Inferior parietal cortex (tissue), 1 donor: ENCODE data around the gene CD99.
"Not testable (repeated sequence)": the region's sequence is repeated elsewhere in the genome, so short reads cannot be mapped to it uniquely, and the experiment has no call there.

Experiments used
- DNase-seq: peaks from one replicate; pipeline ENCODE4 v3.0.0-alpha.2; 2016; ENCODE audit errors: extremely low spot score

Gene CD99

GRCh38 chrX:2769615-2770014 lies 78.5 kb downstream of the CD99 start:
- DNase-seq = no peak

- not testable (repeated sequence) for DNase-seq
Observed at GRCh38 chrX:2773166-2774055, 82.3 kb downstream of the CD99 start.

- no peak for DNase-seq
Observed at GRCh38 chrX:2774057-2774456, 83.0 kb downstream of the CD99 start.

- DNase-seq = no peak
Observed at GRCh38 chrX:2774776-2775175, 83.7 kb downstream of the CD99 start.

- not testable (repeated sequence) for DNase-seq
Observed at GRCh38 chrX:2780472-2781225, 89.6 kb downstream of the CD99 start.

- no peak for DNase-seq
Observed at GRCh38 chrX:2781226-2781571, 90.1 kb downstream of the CD99 start.

GRCh38 chrX:2781698-2782097 lies 90.6 kb downstream of the CD99 start:
- DNase-seq = no peak

GRCh38 chrX:2782171-2782570 lies 91.1 kb downstream of the CD99 start:
- DNase-seq = no peak

GRCh38 chrX:2782778-2783177 lies 91.7 kb downstream of the CD99 start:
- no peak for DNase-seq

- no peak for DNase-seq
Observed at GRCh38 chrX:2784026-2784425, 92.9 kb downstream of the CD99 start.

GRCh38 chrX:2785538-2785937 lies 94.4 kb downstream of the CD99 start:
- no peak for DNase-seq

GRCh38 chrX:2788980-2789379 lies 97.9 kb downstream of the CD99 start:
- DNase-seq = no peak

GRCh38 chrX:2789569-2789968 lies 98.5 kb downstream of the CD99 start:
- no peak for DNase-seq
